K562 (cell line): Measurements from ENCODE around the gene NRAP.

Experiments used
- CBX5 ChIP-seq: IDR thresholded peaks from 2 replicates; pipeline ENCODE4 v1.6.1; 2014; ENCODE audit warnings: low read depth, borderline replicate concordance
- GABPA ChIP-seq: fragments of 200-800 bp; sonication (Bioruptor generic); conservative IDR thresholded peaks from 2 replicates; pipeline ENCODE4 v1.6.1; 2016; ENCODE audit warnings: low read depth, missing genetic modification characterization, missing compliant biosample characterization
- MED1 ChIP-seq: sonication (generic); formaldehyde crosslinking; IDR thresholded peaks from 2 replicates; pipeline ENCODE4 v1.8.1; 2023; ENCODE audit warnings: missing genetic modification reagents, borderline replicate concordance
- POLR2AphosphoS5 ChIP-seq: IDR thresholded peaks from 2 replicates; pipeline ENCODE4 v1.6.1; 2011; ENCODE audit warnings: mild to moderate bottlenecking, low read depth, low read length, moderate library complexity; ENCODE audit not compliant: control insufficient read depth, insufficient read depth
- SUPT5H ChIP-seq: fragments of 450-650 bp; IDR thresholded peaks from 2 replicates; pipeline ENCODE4 v1.6.1; 2016
- TCF7 ChIP-seq: sonication (generic); IDR thresholded peaks from 2 replicates; pipeline ENCODE4 v1.6.1; 2016; ENCODE audit warnings: antibody characterized with exemption, borderline replicate concordance

DNA sequence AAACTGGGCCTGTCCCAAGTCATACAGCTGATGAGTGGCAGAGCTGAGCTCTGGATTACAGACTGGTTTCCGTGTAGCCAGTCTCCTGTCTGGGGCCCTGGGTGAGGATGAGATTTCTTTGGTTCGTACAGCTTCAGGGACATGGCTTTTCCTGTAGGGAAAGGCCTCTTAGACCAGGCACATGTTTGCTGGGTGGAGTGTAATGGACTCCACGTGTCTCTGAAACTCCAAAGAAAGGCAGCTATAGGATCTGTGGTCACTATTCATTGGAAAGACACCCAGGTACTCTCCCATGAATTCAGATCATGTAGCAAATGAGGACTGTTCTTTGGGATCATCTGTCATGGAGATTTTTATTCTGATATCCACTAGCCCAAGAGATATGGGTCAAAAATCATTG is 108.6 kb downstream of the NRAP start:
- TF ChIP-seq SUPT5H (no peak), POLR2AphosphoS5 (no peak), MED1 (CRISPR knock-in tag) (no peak), GABPA (no peak), TCF7 (no peak), CBX5 (no peak)
